ENCODE data around the gene ZNF385D. TPM values are rescaled to one million over a fixed set of nuclear protein-coding genes. Genes with fewer than 3 reads are reported as not detected.

The ZNF385D gene
- total RNA-seq, 1 donor from 2014 or later, result 42.9 TPM

- DNase-seq, result no peak
- Mint-ChIP-seq H3K9me3 (ENCODE audit: unreplicated experiment) (no peaks in the 10 kb centered on the region), H3K27ac (ENCODE audit: unreplicated experiment) (no peak overlapping the region), H3K4me1 (ENCODE audit: low read depth, unreplicated experiment) (no peaks in the 10 kb centered on the region), H3K4me3 (ENCODE audit: unreplicated experiment) (no peak overlapping the region), H3K27me3 (ENCODE audit: unreplicated experiment) (no peaks in the 10 kb centered on the region), H3K36me3 (ENCODE audit: unreplicated experiment) (no peaks in the 10 kb centered on the region)
- TF ChIP-seq, protein P1, sequence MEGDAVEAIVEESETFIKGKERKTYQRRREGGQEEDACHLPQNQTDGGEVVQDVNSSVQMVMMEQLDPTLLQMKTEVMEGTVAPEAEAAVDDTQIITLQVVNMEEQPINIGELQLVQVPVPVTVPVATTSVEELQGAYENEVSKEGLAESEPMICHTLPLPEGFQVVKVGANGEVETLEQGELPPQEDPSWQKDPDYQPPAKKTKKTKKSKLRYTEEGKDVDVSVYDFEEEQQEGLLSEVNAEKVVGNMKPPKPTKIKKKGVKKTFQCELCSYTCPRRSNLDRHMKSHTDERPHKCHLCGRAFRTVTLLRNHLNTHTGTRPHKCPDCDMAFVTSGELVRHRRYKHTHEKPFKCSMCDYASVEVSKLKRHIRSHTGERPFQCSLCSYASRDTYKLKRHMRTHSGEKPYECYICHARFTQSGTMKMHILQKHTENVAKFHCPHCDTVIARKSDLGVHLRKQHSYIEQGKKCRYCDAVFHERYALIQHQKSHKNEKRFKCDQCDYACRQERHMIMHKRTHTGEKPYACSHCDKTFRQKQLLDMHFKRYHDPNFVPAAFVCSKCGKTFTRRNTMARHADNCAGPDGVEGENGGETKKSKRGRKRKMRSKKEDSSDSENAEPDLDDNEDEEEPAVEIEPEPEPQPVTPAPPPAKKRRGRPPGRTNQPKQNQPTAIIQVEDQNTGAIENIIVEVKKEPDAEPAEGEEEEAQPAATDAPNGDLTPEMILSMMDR (IDR thresholded peaks at IDR 0.05; ENCODE audit: partially characterized antibody, unreplicated experiment), result no peak
Observed at GRCh38 chr3:21377071-21377769, 373.8 kb downstream of the ZNF385D start.

DNA sequence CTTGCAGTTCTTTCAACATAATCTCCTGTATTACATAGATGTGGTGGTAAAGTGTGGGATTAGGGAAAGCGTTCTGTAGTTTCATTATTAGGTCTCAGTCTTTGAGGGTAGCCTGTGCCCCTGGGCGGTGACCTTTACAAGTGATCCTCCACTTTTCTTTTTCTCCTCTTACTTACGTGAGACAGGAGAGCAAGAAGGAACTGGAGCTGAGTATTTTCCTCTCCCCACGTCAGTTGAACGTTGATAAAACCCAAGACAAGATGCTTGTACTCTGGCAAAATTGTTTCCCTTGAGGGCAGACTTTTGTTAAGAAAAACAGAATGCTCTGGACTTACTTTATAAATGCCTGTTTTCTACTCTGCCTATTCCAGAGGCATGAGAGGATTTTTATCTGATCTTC is 378.7 kb downstream of the ZNF385D start:
- TF ChIP-seq, protein P1 (IDR thresholded peaks at IDR 0.05; ENCODE audit: partially characterized antibody, unreplicated experiment), result no peak
- Mint-ChIP-seq H3K4me3 (ENCODE audit: unreplicated experiment) (no peak overlapping the region), H3K27ac (ENCODE audit: unreplicated experiment) (no peak overlapping the region), H3K9me3 (ENCODE audit: unreplicated experiment) (no peaks in the 10 kb centered on the region), H3K36me3 (ENCODE audit: unreplicated experiment) (no peaks in the 10 kb centered on the region), H3K27me3 (ENCODE audit: unreplicated experiment) (no peaks in the 10 kb centered on the region), H3K4me1 (ENCODE audit: low read depth, unreplicated experiment) (no peaks in the 10 kb centered on the region)
- DNase-seq, result no peak

All from glutamatergic neuron (in vitro differentiated cells).